Measurements from ENCODE around the gene LYPD6. TPM values are rescaled to one million over a fixed set of nuclear protein-coding genes. Genes with fewer than 3 reads are reported as not detected.

LYPD6 gene
- 1 to 10 TPM; 5.2 to 8.4 TPM for total RNA-seq

GRCh38 chr2:149330127-149331022, at the start of gene LYPD6:
TSS of gene LYPD6 (plus strand) at chr2:149330587. CDS start at chr2:149437709, 107,122 bp downstream.
- no peaks in the 10 kb centered on the region for H3K36me3 ChIP-seq
- peak; percentile 79 for DNase-seq
- no peaks in the 10 kb centered on the region for H3K9me3 ChIP-seq
- H3K27me3 ChIP-seq = no peaks in the 10 kb centered on the region
- H3K4me1 ChIP-seq = no peaks in the 10 kb centered on the region
- intact Hi-C loops (cut with DNase I) = loop anchor here (5.0 kb wide), 1 partner anchor 237 kb away; no protein-coding TSS in a partner anchor
- peak within 1 kb of the TSS; percentile 62 for H3K27ac ChIP-seq
- peak within 1 kb of the TSS; percentile 70 to 73 for H3K9ac ChIP-seq (ENCODE audit: low read depth in 2 of 2, low read length in 2 of 2)
- TF ChIP-seq CTCF (IDR thresholded peaks at IDR 0.05) = no peak
- peak within 1 kb of the TSS; percentile 73 for H3K4me3 ChIP-seq

GRCh38 chr2:149281441-149281840, 48.9 kb upstream of the LYPD6 start:
- intact Hi-C loops (cut with DNase I) = no loop called here
- Histone ChIP-seq H3K9me3 (no peaks in the 10 kb centered on the region), H3K27me3 (no peaks in the 10 kb centered on the region), H3K9ac (ENCODE audit: low read depth in 2 of 2, low read length in 2 of 2) (no peak overlapping the region), H3K4me3 (no peak overlapping the region), H3K27ac (no peak overlapping the region), H3K36me3 (no peaks in the 10 kb centered on the region), H3K4me1 (no peaks in the 10 kb centered on the region)
- no peak for DNase-seq
- TF ChIP-seq CTCF (IDR thresholded peaks at IDR 0.05) = no peak

GRCh38 chr2:149290662-149291061, 39.7 kb upstream of the LYPD6 start:
- Histone ChIP-seq H3K27me3 (no peaks in the 10 kb centered on the region), H3K9me3 (no peaks in the 10 kb centered on the region), H3K36me3 (no peaks in the 10 kb centered on the region), H3K9ac (ENCODE audit: low read depth in 2 of 2, low read length in 2 of 2) (no peak overlapping the region), H3K27ac (no peak overlapping the region), H3K4me1 (no peaks in the 10 kb centered on the region), H3K4me3 (no peak overlapping the region)
- no peak for TF ChIP-seq CTCF (IDR thresholded peaks at IDR 0.05)
- DNase-seq = no peak
- intact Hi-C loops (cut with DNase I) = no loop called here

GRCh38 chr2:149291881-149292280, 38.5 kb upstream of the LYPD6 start:
- TF ChIP-seq CTCF (IDR thresholded peaks at IDR 0.05) = no peak
- H3K9me3 ChIP-seq = no peaks in the 10 kb centered on the region
- no peak overlapping the region for H3K4me3 ChIP-seq
- no peaks in the 10 kb centered on the region for H3K36me3 ChIP-seq
- intact Hi-C loops (cut with DNase I) = no loop called here
- H3K4me1 ChIP-seq = no peaks in the 10 kb centered on the region
- DNase-seq = no peak
- no peak overlapping the region for H3K9ac ChIP-seq (ENCODE audit: low read depth in 2 of 2, low read length in 2 of 2)
- H3K27ac ChIP-seq = no peak overlapping the region
- H3K27me3 ChIP-seq = no peaks in the 10 kb centered on the region

GRCh38 chr2:149296031-149296430, 34.4 kb upstream of the LYPD6 start:
- TF ChIP-seq CTCF (IDR thresholded peaks at IDR 0.05) = no peak
- no peak for DNase-seq
- H3K27me3 ChIP-seq = no peaks in the 10 kb centered on the region
- no peaks in the 10 kb centered on the region for H3K4me1 ChIP-seq
- H3K4me3 ChIP-seq = no peak overlapping the region
- intact Hi-C loops (cut with DNase I) = no loop called here
- H3K27ac ChIP-seq = no peak overlapping the region
- no peaks in the 10 kb centered on the region for H3K36me3 ChIP-seq
- H3K9me3 ChIP-seq = no peaks in the 10 kb centered on the region
- no peak overlapping the region for H3K9ac ChIP-seq (ENCODE audit: low read depth in 2 of 2, low read length in 2 of 2)

Data from colonic mucosa (tissue), 4 donors.